GM21390 (cell line): ENCODE data around the gene TASOR2.
A peak's percentile ranks its signal among the peaks of the same experiment; 100 is the strongest.

Source experiments
- ATAC-seq: cut with Tn5 transposase; IDR thresholded peaks from one replicate; pipeline ENCODE4 v1.9.1; 2021; ENCODE audit not compliant: unreplicated experiment

The TASOR2 gene

DNA sequence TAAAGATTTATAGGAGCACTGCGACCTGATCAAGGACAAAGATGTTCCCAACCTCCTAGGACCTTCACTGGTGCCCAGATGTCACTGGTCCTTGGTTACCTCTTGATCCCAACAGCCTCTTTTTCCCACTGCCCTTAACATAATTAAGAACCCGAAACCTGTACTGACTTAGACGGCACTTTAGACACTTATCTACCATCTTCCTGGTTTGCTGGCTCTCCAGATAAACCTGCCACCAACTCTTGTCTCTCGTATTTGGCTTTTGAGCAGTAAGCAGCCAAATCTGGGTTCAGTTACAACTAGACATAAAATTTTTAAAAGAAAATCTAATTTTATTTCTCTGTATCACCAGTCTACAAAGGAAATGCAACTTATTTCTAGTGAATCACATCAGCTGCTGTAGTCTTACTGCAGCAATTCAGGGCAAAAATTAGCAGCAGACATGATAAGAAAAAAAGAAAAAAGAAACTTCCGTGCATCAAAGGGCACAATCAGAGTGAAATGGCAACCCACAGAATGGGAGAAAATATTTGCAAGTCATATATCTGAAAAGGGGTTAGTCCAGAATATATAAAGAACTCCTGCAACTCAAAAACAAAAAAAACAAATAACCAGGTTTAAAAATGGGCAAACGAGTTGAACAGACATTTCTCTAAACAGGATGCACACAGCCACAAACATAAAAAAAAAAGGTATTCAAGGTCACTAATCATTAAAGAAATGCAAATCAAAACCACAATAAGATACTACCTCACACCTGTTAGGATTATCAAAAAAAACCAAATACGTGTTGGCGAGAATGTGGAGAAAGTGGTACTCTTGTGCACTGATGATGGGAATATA lies 27.7 kb upstream of the TASOR2 start:
- ATAC-seq, result no peak

DNA sequence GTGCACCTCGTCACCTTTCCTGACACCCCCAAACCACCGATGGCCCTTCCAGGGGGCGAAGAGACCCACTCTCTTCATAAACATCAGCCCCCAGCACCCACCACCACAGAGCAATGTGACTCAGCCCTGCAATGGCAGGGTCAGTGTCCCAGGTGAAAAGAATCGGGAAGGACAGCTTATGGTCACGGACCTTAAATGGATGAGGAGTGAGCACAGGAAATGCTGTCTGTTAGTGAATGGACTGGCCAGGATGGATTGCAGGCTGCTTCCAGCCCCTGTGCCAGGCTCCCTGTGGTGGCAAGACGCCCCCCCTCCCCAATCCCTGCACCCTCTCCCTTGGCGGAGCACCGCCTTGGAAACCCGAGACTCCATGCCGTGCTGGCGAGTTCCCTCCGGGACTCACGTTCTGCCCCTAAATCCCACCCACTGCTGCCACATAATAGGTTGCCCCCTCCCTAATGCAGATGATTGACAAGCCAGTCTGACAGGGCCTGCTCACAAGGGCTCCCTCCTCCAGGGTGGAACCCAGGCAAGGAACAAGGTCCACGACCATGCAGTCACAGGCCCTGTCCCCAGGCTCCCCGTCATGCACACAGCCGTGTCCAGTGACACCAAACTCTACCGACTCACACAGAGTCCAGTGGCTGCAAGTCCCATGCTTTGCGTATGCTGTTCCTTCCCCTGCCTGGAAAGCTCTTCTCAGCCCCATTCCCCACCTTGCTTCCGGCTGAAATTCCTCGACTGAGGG lies 25.6 kb upstream of the TASOR2 start:
- no peak for ATAC-seq

DNA sequence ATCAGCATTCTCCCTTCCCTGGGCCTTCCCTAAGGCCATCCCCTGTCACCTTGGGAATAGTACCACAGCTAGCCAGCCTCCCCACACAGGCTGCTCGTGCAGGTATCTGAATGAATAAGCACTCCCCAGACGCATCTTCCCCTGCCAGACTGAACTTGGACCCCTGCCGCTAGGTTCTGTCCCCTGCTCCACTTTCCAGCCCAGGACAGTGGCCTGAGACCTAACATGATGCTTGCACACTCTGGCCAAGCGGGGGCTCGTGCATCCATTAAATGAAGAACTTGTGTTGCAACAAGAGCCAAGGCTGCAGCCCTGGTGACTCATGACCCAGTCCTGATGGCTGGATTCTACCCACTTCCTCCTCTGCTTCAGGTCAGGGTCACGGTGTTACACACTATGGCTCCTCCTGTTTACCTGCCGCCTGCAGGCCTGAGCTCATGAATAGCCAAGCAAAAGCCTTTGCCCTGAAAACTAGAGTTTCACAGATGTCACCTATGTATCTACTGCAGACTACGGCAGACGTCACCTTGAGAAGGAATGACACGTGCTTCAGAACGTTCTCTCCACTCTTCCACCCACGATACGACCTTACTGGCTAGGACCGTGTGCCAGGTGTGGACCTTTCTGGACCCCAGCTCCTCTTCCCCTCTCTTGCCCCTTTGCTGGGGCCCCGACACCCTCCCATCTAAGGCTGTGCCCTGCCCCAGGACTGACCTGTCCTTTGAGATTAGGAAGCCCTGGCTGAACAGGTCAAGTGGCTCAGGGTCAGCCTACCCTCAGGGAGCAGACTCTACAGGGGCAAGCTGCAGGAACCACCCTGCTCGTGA lies 24.7 kb upstream of the TASOR2 start:
- peak; percentile 64 for ATAC-seq

DNA sequence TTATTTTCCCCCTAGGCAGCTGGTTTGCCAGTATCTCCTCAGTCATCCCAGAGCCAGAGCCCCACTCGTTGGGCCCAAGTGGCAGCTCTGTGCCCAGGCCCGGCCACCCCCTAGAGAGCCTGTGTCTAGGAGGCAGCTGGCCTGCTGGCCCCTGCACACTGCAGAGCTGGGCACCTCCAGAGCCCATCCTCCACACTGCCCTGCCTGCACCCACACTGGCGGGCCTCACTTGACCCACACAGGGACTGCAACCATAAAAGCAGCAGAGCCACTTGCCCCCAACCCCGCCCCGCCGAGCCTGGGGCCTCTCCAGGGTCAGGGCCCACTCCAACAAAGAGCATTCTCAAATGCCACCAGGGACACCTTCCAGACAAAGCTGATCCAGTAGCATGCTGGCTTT lies 23.6 kb upstream of the TASOR2 start:
- no peak for ATAC-seq

DNA sequence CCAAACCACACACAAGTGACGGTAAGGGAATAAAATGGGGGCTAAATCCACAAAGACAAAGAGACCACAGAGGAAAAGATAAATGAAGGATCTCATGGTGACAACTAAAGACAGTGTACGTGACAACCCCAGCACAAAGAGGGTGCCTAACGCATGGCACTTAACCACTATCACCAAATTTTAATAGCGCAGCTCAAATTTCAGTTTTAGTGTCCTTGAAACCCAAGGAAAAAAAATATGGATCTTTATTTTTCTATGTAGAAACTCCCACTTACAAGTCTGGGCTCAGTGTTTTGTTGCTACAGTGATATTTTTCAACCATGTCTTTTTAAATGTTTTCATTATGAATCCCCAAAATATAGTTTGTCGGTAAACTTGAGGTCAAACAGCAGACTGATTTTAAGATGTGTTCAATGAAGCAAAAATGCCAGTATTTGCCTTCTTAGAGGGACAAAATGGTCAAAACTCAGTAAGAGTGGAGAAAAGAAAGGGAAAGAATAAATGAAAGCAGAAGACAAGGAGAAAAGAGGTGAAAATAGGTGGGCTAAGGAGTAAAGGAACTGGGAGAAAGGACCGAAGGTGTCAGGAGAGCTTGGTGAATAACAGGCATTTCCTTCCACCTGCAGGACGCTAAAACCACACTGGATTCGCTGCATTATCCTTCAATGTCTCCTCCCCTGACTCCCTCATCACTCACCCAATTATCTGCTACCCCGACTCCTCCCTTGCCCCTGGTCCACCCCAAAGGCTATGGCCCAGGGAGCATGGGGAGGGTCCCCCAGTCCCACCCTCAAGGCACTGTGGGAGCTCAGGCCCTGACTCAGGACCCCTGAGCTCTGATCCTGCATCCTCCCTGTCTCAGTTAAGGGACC lies 21.7 kb upstream of the TASOR2 start:
- ATAC-seq, result no peak

DNA sequence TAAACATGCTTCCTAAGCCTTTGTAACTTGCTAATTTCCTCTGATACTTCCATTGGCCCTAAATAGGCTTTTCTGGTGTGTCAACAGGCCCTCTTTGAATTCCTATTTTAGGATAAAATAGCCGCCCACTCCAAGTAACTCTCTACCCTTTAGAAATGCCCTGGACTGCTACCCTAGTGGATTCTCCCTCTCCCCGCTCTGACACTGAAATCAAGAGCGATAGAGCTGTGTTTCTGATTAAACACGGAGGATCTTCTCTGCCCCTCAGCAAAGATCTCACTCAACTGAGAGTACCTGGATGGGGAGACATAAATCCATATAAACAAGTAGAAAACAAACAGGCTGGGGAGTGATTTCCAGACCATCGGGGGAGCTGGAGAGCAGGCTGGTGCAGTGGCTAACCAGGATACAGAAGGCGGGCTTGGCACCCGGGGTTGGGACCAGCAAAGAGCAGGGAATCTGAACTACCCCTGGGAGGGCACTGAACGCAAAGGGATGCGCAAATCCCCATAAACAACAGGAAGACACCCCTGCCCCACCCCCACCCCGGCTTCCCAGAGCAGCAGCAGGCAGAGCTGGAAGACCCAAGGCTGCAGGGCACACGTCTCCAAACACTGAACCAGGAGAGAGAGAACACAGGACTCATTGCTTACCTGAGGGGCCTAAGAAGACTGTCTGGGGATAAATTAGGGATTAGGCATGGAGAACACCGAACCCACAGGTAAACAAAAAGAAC lies 20.8 kb upstream of the TASOR2 start:
- ATAC-seq, result no peak

DNA sequence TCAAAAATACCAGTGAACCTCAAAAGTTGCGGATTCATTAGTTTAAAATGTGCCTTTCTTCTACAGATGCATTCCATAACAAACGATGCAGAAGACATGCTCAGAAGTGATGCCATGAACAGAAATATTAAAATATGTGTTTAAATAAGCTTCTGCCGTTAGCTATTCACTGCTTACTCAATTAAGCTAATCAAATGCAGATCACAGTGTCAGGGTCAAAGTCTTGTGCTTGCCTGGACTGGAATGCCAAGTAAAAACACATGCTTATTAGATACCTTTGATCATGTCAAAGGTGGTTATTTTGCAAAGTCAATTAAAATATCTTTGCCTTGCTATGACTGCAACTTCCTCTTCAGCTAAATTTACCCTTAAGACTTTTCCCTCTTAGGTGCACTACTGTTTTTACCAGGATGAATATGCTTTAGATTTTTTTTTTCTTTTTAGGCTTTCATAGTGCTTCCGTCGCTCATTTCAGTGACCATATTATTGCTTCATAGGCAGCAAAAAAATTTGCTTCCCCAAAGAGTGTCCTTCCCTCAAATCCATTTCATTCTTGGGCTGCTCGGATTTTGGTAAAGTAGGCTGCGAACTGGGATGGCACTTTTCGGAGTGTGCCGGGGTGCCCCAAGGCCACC lies 19.1 kb upstream of the TASOR2 start:
- ATAC-seq, result no peak

DNA sequence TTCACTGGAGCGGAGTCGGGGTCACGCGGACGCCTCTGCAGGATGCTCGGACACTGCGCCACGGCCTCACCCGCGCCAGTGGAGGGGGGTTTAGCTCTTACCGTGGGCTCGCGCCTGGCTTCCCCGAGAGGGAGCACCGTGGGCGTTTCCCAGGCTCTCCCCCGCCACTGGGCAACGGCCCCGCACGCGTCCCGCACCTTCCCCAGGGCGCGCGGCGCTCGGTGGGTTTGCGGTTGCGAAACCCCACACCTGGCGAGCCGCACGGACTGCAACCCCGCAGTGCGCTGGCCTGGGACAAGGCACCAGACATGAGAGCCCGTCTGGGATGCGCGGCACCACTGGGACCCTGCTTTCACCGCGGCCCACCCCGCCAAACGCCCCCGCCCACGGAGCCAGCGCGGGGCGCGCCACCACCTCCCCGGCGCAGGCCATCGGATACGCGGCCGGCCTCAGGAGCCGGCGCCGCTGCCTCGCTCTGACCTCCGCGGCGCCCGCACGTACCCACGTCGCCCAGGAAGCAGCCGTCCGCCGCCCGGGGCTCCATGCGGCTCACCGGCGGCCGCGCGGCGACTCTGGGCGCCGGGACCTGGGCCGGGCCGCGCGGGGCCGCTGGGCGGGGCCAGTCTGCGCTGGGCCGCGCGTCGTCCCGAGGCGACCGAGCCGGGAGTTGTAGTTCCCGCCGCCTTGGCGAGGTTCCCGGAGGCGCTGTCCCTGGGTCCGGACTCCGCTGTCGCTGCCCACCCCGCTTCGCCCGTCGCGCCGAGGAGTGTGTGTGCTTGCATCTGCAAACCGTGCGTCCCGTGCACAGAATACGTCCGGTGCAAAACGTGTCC lies 18.4 kb upstream of the TASOR2 start, which contains the start of gene ASB13:
Gene ASB13 (minus strand): TSS at position 588 of the 833 bp plus-strand sequence. CDS start 44 bp downstream, at position 544.
- peak; percentile 65 for ATAC-seq

DNA sequence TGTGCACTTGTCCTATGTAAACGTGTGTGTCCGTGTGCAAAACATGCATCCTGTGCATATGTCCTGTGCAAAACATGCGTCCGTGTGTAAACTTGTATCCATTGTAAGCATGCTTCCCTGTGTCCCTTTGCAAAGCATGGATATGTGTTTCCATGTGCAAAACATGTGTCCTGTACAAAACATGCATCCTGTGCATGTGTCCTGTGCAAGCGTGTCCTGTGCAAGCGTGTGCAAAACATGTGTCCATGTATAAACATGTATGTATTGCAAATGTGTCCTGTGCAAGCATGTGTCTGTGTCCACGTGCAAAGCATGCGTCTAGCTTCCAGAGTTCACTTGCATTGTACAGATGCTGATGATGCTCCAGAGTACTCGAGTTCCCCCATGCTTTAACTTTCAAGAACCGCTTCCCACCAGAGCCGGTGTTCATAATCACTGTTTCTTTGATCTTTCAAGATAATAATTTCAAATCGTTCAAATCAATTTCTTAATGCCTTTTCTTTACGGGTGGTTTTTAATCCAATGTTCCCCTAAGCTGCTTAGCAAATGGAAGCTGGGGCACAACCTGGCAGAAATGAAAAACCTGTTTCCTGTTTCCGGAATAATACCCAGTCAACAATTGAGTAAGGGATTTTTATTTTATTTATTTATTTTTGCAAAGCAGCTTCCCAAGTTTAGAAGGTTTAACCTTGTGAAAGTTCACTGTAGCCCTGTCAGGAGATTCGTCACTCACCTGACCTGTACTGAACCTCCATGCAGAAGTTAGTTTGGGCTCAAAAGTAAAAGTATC lies 17.6 kb upstream of the TASOR2 start:
- ATAC-seq, result no peak

DNA sequence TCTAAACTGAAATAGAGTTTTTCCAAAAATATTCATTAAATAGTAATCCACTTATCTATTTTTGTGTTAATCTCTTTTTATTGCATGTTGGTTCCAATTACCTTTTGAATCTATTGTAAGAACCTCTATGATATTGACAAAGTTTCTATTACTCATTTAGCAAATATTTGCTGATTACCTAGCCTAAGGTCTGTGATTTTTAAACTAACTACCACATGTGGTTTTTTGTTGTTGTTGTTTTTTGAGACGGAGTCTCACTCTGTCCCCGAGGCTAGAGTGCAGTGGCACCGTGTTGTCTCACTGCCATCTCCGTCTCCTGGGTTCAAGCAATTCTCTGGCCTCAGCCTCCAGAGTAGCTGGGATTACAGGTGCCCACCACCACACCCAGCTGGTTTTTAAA lies 16.2 kb upstream of the TASOR2 start:
- ATAC-seq, result no peak

DNA sequence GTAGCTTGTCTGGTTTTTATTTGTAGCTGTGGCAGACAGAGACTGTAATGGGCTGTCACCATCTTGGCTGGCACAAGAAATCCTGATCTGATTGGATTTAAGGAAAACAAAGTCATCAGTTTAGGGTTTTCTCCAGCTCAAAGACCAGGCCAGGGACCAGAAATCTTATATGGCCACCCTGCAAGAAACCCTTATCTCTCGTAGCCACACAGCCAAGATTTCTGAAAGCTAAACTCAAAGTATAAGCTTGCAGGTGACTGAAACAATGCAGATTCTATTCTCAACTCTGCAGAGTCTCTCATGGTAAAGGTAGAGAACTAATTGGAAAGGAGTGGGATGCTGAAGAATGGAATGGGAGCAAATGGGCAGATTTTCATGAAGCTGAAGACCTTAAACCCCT lies 15.0 kb upstream of the TASOR2 start:
- no peak for ATAC-seq

DNA sequence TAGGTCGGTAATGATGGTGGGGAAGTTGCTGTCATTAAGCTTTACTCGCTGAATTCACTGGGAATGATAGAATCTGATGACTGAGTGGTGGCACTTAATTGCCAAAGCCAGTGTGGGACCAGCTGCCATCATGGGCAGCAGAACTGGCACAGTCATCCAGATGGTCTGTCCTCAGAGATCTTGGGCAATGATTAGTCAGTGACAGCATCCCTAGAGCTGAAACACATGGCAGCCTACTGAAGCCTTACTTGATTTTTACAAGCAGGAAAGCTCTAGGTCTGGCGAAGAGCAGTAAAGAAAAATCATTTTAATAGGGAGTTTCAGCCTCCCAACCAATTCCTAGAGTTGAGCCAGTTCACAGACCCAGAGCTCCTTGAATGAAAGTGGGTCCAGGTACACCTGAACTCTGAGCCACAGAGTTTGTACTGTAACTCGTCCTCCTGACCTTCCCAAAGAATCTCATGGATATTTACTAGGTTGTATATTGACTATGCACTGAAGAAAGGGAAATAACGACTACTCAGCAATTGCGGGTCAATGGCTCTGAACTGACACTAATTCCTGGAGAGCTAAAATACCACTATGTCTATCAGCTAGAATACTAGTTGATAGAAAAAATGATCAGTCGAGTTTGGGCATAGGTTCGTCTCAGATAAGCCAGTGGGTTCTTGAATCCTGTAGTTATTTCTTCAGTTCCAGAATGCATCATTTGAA lies 13.8 kb upstream of the TASOR2 start:
- no peak for ATAC-seq

DNA sequence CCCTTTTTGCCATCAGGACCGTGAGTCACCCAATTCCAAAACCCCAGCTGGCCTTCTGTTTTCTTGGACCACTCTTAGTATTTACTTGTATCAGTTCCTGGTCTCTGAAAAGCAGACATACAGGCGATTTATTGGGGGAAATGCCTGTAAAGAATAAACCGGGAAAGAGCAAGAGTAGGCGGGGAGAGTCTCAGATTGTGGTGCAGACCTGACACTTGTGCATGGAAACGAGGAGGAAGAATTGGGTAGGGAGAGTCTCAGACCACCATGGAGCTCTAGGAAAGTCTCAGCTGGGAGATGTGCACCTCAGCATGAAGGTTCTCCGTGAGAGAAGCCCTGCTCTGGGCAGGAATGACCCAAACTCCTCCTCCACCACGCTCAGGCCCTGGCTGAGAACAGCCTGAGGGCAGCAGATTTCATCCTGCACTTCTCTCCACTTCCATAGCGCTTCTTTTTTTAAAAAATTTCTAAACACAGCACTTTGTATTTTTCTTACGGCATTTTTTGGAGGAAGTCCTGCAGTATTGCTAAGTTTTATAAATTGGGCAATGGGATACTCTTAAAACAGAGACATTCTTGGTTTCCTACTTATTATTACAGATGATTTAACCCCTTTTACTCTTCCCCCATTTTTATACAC lies 6.1 kb upstream of the TASOR2 start:
- no peak for ATAC-seq

DNA sequence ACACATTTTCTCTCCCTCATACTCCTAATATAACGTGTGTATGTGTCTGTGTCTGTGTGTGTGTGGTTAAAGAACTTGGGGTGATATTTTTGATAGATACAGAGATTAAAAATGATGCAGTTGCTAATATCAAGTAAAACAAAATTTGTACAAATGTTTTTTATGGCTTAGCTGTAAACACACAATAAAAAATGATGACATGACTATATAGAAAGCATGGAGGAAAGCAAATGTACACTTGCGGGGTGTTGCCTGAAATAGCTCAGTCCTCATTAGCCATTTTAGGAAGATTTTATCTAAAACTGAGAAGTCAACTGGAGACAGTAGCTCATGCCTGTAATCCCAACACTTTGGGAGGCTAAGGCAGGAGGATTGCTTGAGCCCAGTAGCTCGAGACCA lies 5.6 kb upstream of the TASOR2 start:
- no peak for ATAC-seq

DNA sequence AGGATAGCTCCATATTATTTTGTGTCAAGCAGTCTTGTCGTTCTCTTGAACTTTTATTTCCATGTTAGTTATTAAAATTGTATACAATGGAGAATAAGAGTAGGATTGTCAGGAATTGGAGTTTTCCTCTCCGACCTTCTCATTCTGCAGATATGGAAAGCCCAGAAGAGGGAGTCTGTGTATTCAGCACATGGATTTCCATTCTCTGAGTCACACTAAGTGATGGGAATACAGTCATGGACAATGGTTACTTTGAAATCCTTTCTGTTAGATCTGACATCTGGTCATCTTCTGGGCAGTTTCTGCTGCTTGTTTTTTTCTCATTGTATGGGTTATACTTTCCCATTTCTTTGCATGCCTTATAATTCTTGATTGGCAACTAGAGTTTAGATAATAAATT lies 5.0 kb upstream of the TASOR2 start:
- ATAC-seq, result no peak

DNA sequence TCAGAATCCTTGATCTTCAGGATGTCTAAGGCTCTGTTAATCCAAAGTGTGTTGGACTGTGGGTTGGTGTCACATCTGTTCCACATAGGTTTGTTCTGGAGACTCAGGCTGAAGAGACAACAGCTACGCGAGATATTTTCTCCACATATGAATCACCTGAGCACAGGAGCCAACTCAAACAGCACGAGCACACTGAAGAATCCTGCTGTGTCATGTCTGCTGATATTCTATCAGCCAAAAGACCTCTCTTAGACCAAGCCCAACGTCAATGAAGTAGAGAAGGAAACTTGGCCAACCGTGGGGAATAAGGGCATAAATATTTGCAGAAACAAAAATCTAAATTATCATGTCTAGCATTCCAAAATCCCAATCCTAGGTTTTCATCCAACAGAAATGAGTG lies 2.7 kb upstream of the TASOR2 start:
- ATAC-seq, result no peak

DNA sequence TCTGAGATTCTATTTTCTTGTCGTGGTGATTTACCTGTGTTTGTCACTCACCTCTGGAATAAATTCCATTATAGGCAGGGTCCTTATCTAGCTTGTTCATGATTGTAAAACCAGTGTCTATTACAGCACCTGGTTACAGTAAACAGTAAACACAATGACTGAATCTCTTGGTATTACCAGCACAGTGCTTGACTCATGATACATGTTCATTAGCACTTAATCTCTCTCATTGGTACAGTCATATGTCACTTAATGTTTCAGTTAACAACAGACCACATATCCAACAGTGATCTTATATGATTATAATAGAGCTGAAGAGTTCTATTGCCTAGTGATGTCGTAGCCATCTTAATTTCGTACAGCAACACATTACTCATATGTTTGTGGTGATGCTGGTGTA lies 1.6 kb upstream of the TASOR2 start:
- no peak for ATAC-seq
